ENCODE measurements around the gene ZNF728.
"Not testable (repeated sequence)": the region's sequence is repeated elsewhere in the genome, so short reads cannot be mapped to it uniquely, and the experiment has no call there.

ZNF728 gene

GRCh38 chr19:23002690-23003422 lies at the start of gene ZNF728:
Gene ZNF728, minus strand, starts transcription at chr19:23003176. Its CDS starts 146 bp downstream, at chr19:23003030.
- no peak for DNase-seq

DNA sequence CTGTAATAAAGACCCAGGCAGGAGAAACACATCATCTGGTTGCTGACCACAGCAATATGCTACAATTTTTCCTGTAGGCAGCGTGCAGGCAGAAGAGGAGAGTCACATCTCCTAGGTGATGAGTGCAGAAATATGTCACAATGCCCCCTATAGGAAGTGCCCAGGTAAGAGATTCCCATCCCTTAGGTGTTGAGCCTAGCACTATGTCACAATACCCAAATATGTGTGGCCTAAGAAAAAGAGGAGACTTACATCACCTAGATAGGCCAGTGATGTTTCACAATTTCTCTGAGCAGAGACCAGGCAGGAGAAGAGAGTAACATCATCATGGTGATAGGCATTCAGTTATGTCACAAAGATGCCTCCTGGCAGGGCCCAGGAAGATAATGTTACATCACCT lies 49.4 kb upstream of the ZNF728 start:
- DNase-seq = no peak

DNA sequence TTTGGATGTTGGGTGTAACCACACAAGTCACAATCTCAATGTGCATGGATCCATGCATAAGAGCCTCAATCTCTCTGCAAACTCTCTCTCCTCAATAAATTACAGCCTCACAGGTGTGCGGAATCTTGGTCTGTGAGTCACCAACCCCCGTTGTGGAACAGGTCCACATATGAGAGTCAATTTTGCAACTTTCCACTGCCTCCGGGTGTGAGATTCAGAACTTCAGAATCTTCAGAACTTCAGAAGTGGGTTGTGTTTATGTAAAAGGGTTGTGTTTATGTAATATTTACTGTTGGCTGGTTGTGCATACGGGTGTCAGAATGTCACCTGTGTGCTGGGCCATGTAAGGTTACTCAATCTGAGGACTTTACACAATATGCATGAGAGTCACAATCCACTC lies 46.3 kb upstream of the ZNF728 start:
- DNase-seq = no peak

DNA sequence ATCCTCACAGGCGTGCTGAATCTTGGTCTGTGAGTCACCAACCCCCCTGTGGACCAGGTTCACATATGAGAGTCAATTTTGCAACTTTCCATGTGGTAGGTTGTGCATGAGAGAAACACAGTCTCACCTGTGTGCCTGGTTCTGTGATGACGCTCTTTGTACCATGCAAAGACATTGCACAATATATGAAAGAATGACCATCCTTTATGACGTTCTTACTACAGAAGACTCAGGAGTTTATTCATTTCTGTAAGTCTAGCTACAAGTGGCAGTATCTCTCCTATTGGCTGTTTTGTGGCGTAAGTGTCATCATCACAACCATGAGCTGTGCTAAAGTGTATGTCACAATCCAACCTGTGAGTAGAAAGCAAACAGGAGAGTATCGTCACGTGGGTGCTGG lies 43.8 kb upstream of the ZNF728 start:
- no peak for DNase-seq

DNA sequence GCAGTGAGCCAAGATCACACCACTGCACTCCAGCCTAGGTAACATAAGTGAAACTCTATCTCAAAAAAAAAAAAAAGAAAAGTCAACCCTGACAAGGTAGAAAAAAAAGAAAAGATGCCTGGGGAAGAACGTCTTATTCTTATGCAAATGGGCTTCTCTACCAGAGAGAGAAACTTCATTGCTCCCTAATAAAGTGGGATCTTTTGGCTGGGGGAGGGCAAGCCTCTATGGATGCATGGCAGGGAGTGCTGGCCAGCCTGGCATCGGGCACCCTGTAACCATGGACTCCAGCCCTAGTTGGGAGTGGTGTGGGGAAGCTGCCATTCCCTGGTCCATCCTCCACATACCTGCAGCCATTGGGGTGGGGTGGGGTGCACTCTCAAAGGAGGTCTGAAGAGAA lies 30.7 kb upstream of the ZNF728 start:
- no peak for DNase-seq

- no peak for DNase-seq
Measured at GRCh38 chr19:23015660-23016059, 12.7 kb upstream of the ZNF728 start.

DNA sequence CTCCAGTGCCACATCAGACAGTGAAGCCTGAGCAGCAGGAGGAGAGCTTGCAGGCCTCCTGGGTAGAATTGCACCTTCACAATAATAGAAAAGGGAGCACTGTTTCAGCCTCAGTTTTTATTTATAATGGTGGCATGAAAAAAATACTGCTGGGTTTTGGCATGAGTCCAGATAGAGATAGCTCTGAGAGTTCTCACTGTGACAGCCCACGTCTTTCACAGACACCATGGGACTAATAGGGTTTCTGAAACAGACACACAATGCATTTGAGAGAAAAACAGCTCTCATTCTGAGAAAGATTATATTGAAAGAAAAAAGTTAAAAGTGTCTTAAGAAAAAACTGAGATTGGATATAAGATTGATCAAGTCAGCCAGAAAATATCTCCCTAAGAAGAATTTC lies 8.0 kb downstream of the ZNF728 start:
- not testable (repeated sequence) for DNase-seq

- DNase-seq = no peak
Measured at GRCh38 chr19:22976248-22976647, 26.7 kb downstream of the ZNF728 start.

GRCh38 chr19:22975546-22976136 lies 27.3 kb downstream of the ZNF728 start:
- not testable (repeated sequence) for DNase-seq

DNA sequence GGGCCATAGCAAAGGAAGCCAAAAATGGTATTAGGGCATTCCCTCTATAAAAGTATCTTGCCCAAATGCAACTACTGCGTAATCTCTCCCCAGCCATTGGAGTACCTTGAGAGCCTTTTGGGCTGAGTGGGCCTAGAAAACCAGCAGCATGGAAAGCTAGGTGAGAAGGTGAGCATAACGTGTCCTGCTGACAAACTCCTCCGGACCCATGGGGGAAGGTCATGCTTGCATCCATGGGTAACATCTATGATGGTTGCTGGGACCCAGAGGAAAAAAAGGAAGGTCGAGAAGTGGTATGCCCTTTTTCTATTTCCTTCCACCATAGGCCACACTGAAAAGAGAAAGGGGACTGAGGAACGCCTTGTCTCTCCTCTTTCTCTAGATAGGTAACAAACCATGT lies 57.4 kb downstream of the ZNF728 start:
- DNase-seq = no peak

GRCh38 chr19:22935151-22935550 lies 67.8 kb downstream of the ZNF728 start:
- no peak for DNase-seq

GRCh38 chr19:22927576-22927975 lies 75.4 kb downstream of the ZNF728 start:
- DNase-seq = not testable (repeated sequence)

- not testable (repeated sequence) for DNase-seq
Measured at GRCh38 chr19:22925181-22925580, 77.8 kb downstream of the ZNF728 start.

All from NCI-H1436 treated with DMSO at 0.1 percent for 48 hours (cell line).